HG03064 (cell line): ENCODE results near the gene CYB5R3.
A peak's percentile ranks its signal among the peaks of the same experiment; 100 is the strongest.
"Not testable (repeated sequence)": the region's sequence is repeated elsewhere in the genome, so short reads cannot be mapped to it uniquely, and the experiment has no call there.

Source experiments
- ATAC-seq: cut with Tn5 transposase; IDR thresholded peaks from one replicate; pipeline ENCODE4 v1.9.1; 2021; ENCODE audit warnings: low read depth; ENCODE audit not compliant: unreplicated experiment

CYB5R3 gene

GRCh38 chr22:42626431-42626830 is 22.8 kb downstream of the CYB5R3 start:
- no peak for ATAC-seq

GRCh38 chr22:42625416-42625815 is 23.8 kb downstream of the CYB5R3 start:
- no peak for ATAC-seq

- ATAC-seq = no peak
Measured at GRCh38 chr22:42624551-42625106, 24.6 kb downstream of the CYB5R3 start.

GRCh38 chr22:42623756-42624441 is 25.3 kb downstream of the CYB5R3 start:
- no peak for ATAC-seq

GRCh38 chr22:42623301-42623751 is 25.9 kb downstream of the CYB5R3 start:
- ATAC-seq = no peak

GRCh38 chr22:42622061-42622710 is 27.0 kb downstream of the CYB5R3 start:
- ATAC-seq = no peak

- no peak for ATAC-seq
Measured at GRCh38 chr22:42621505-42622002, 27.6 kb downstream of the CYB5R3 start.

DNA sequence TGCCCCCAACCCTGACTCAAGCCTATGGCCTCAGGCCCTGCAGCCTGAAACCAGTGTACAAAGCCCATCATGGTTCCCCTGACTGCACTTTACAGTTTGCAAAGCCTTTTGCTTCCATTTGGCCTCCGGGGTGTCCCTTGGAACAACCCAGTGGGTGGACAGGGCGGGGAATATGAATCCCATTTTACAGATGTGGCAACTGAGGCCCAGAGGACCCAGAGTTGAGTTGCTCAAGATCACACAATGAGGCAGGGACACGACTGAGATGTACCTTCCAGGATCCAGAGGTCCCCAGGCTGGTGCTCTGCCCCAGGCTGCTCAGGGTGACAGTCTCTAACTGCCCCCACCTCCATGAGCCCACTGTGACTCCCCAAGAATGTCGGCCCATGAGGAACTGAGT is 29.1 kb downstream of the CYB5R3 start:
- ATAC-seq = no peak

GRCh38 chr22:42619261-42620063 is 29.7 kb downstream of the CYB5R3 start:
- no peak for ATAC-seq

DNA sequence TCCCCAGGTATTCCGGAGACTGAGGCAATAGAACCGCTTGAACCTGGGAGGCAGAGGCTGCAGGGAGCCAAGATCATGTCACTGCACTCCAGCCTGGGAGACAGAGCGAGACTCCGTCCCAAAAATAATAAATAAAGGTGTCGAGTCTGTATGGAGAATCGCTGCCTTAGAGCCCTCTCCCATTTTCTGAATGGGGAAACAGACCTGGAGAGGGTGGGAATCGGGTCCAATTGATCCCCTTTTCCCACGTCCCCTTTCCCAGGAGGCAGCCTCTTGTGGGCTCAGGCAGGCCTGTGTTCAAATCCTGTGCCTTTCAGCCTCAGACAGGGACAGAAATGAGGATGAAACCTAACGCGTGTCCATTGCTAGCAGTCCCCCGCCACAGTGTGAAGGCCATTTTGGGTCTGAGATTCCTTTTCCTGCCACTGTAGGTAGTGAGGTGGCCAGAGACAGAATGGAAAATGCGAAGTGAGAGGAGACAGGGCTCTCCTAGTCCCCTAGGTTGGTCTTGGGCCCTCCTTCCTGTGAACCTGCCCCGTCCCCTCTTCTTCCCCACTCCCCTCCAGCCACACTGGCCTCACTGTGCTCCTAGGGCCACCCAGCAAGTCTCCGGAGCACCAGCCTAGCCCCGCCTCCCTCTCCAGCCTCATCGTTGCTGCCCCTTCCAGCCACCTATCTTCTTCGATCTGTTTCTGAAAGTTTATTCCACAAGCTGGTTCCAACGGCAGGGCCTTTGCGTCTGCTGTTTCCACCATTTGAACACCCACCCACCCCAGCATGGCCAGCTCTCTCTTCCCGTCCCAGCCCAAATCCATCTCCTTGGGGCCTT is 31.8 kb downstream of the CYB5R3 start:
- no peak for ATAC-seq

DNA sequence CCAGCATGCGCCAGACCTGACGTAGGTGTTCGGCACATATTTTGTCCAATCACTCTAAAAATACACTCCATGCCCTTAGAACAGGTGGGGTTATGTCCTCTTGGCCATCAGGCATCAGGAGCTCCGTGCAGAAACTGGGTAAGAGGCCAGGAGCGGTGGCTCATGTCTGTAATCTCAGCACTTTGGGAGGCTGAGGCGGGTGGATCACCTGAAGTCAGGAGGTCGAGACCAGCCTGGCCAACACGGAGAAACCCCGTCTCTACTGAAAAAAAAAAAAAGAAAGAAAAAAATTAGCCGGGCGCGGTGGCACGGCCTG is 33.4 kb downstream of the CYB5R3 start:
- not testable (repeated sequence) for ATAC-seq

DNA sequence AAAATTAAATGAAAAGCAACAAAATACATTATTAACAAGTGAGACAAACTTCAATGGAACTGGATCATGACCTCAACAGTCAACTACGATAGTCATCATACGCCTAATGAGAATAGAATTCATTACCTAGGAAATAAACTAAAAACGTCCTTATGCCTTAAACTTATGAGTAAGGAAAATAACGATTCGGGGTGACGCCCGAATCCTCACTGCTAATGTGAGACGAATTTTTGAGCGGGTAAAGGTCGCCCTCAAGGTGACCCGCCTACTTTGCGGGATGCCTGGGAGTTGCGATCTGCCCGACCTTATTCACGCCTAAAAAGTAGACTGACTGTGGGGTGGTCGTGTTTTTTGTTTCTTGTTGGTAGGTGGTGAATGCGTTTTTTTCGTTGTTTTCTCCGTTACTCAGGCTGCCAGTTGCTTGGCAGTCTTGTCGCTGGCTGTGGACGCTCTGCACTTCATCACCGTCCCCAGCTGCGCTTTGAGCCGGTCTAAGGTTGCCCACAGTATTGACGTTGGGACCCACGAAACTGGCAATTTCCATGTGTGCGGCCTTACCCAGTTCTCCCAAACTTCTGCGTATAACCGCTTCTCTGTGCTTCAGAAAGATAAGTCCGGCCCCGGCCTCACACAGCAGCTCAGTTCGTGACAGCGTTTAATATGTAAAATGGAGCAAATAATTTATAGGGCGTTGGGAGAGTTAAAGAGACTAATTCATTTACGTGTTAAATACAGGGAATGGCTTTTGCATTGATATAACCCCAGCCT is 33.9 kb downstream of the CYB5R3 start:
- peak; percentile 47 for ATAC-seq

- ATAC-seq = peak; percentile 60
Measured at GRCh38 chr22:42614312-42615091, 34.7 kb downstream of the CYB5R3 start, which contains the start of gene POLDIP3. Gene POLDIP3 (minus strand): TSS chr22:42614883. CDS start chr22:42614857, 26 bp downstream.

- no peak for ATAC-seq
Measured at GRCh38 chr22:42613872-42614301, 35.3 kb downstream of the CYB5R3 start.

- no peak for ATAC-seq
Measured at GRCh38 chr22:42612336-42612735, 36.9 kb downstream of the CYB5R3 start.

GRCh38 chr22:42611051-42611450 is 38.1 kb downstream of the CYB5R3 start:
- no peak for ATAC-seq

- no peak for ATAC-seq
Measured at GRCh38 chr22:42610186-42610585, 39.0 kb downstream of the CYB5R3 start.

GRCh38 chr22:42608823-42609361 is 40.3 kb downstream of the CYB5R3 start:
- ATAC-seq = no peak
